GM12872 (cell line): Measurements from ENCODE around the gene CA6.

Experiments used
- TF ChIP-seq, protein P1 (sequence below): IDR thresholded peaks from 3 replicates; pipeline ENCODE4 v1.5.1; 2011; ENCODE audit warnings: low read depth, mild to moderate bottlenecking, low read length, moderate library complexity; ENCODE audit not compliant: insufficient read depth

The CA6 gene

DNA sequence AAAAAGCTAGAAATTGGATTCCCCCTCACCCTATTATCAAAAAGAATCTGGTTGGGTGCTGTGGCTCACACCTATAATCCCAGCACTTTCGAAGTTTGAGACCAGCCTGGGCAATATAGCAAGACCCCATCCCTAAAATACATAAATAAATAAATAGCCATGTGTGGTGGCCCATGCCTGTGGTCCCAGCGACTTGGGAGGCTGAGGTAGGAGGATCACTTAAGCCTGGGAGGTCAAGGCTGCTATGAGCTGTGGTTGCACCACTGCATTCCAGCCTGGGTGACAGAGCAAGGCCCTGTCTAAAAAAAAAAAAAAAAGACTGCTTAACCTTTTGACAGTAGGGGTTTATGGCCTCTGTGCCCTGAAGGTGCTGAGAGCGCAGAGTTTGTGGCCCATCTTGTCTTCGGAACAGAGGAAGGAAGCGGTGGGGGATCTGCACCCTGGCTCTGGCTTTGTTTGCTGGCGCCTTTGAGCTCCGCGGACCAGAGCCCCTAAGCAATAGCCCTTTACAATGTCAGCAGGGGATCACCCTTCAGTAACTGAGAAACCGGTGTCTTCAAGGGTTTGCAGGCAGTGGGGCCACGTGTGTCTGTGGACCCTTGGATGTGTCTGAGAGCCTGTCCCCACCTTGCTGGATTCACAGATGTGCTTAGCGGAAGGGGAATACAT lies 58.5 kb downstream of the CA6 start:
- TF ChIP-seq, protein P1, sequence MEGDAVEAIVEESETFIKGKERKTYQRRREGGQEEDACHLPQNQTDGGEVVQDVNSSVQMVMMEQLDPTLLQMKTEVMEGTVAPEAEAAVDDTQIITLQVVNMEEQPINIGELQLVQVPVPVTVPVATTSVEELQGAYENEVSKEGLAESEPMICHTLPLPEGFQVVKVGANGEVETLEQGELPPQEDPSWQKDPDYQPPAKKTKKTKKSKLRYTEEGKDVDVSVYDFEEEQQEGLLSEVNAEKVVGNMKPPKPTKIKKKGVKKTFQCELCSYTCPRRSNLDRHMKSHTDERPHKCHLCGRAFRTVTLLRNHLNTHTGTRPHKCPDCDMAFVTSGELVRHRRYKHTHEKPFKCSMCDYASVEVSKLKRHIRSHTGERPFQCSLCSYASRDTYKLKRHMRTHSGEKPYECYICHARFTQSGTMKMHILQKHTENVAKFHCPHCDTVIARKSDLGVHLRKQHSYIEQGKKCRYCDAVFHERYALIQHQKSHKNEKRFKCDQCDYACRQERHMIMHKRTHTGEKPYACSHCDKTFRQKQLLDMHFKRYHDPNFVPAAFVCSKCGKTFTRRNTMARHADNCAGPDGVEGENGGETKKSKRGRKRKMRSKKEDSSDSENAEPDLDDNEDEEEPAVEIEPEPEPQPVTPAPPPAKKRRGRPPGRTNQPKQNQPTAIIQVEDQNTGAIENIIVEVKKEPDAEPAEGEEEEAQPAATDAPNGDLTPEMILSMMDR, result no peak

DNA sequence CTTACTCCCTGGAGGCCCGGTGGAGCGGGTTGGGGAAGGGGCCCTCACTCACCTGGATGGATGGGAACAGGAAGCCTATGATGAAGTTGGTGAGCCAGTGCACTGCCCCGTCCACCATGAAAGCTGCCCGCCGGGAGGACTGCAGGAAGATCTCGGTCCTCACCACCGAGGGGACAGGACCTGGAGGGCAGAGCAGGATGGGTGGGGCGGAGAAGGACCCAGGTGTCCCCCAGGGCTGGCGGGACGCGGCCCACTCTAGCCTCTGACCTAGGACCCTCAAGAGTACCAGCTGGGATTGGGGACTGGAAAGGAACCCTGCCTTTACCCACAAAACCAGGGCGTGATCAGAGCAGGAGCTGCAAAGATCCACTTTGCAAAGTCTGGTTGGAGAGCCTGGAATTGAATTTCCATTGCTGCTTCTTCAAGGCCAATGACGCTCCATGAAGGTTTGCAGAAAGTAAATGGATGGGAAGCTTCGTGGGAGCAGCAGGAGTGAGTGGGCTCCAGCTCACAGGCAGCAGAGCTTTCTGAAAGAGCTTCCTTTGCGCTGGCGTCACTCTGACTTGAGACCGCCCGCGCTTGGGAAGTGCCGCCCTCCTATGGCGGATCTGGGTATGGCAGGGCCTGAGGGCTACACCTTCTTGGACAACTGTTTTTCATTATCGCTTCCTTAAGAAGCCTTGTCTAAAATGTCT lies 59.2 kb downstream of the CA6 start:
- TF ChIP-seq, protein P1, result peak; percentile 99

DNA sequence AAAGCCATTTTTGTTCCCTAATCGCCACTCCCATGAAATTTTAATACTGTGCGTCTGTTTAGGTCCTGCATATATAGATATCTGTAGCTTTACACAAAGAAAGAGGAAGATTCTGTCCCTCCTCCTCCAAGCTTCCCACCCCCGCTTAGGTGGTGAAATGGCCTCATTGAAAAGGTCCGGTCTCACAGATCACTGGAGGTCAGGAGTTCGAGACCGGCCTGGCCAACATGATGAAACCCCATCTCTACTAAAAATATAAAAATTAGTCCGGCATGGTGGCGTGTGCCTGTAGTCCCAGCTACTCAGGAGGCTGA lies 59.7 kb downstream of the CA6 start:
- TF ChIP-seq, protein P1, result no peak

DNA sequence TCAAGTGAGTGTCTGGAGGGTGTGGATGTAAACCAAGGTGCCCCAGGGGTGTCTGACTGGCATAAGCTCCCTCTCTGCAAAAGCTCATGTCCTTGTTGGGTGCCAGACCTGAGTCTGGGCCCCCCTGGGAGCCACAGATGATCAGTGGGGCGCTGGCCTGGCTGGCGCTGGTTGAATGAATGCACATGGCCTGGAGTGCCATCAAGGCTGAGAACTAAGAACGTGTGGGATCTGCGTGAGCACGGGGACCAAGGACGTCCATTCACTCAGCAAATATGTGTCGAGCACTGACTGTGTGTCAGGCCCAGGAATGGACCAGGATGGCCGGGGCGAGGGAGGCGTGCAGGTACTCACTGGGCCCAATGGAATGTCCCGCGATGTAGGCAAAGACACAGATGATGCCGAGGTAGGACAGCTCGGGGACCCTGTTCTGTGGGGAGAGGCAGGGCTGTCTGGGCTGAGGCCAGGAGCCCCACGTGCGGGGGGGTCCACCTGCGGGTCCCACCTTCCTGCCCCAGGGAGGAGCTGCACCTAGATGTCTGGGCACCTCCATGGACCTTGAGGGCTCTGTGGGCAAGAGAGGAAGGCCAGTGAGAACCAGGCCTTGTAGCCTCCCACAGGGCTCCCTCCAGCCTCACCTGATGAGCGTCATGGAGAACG lies 61.4 kb downstream of the CA6 start:
- TF ChIP-seq, protein P1, result no peak

DNA sequence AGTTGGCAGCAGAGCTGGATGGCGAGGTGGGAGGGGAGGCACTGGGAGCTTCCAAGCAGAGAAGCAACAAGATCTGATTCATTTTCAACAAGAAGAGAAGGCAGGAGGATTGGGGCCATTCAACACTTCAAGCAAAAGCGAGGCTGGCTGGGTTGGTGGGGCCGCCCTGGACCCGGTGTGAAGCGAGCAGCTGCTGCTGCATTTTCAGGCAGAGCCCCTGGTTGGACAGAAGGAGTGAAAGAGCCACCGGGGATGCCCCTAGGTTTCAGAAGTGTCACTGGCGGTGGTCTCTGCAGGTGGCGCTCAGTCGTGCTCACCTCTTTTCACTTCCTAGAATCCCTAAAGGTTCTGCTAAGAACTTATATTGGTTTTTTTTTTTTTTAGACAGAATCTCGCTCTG lies 62.6 kb downstream of the CA6 start:
- TF ChIP-seq, protein P1, result 0 out of 3 replicates have a peak, but pooled peaks have one; percentile 17

DNA sequence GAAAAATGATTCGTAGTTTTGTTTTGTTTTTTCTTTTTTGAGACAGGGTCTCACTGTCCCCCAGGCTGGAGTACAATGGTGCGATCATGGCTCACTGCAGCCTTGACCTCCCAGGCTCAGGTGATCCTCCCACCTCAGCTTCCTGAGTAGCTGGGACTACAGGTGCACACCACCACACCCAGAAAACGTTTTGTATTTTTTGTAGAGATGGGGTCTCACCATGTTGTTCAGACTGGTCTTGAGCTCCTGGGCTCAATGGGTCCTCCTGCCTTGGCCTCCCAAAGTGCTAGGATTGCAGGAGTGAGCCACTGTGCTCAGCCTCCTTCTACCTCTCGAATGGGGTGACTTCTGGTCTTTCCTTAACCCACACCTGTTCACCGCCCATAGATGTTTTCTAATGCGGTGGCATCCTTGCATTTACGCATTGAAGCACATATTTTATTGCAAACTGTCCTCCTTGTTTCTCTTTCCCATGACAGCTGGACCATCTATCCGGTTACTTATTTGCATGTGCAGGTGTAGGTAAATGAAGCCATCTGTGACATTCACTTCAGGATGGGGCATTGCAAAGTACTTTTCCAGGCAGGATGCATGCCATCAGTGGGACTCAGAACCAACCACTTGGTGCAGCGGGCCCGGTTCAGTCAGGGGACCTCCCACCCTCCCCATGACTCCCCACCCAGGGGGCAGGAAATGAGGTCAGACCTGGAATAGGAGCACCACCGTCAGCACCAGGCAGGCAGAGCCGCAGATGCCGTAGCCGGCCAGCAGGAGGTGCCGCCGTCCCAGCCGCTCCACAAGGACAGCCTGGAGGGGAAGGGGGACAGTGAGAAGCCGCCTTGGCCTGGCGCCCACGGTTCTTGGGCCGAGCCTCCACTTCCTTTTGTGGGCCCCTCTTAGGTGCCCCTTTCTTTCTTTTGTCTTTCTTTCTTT lies 64.0 kb downstream of the CA6 start:
- TF ChIP-seq, protein P1, result peak; percentile 91

DNA sequence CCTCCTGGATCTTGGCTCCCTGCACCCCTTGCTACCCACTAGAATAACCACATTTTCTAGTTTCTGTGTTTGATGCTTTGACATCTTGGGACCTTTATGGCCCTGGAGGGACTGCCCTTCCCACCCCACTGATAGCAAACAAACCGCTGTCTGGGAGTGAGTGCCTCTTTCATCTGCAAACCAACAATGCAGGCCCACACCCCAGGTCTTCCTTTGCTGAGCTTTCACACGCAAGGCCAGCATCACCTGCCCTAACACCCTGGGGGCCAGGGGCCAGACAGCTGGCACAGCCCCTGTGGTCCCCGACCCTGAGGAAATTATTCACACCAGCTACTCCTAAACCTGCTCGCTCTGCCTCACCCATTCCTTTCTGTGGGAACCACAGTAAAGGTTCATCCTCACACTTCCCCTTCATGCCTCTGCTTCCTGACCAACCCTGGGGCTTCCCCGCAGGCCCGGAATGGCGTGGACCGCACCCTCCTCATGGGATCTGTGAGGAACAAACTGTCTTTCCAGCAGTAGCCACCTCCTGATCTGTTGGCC lies 65.2 kb downstream of the CA6 start:
- TF ChIP-seq, protein P1, result no peak
